HepG2 (cell line): ENCODE results near the gene PGAP3.

Experiments used
- CTCF ChIP-seq: sonication (generic); formaldehyde crosslinking; IDR thresholded peaks from 2 replicates; pipeline ENCODE4 v1.5.0; 2020; ENCODE audit warnings: mild to moderate bottlenecking, missing genetic modification reagents, moderate library complexity
- E2F5 ChIP-seq: sonication (generic); formaldehyde crosslinking; conservative IDR thresholded peaks from 2 replicates; pipeline ENCODE4 v1.4.0; 2020; ENCODE audit warnings: missing genetic modification reagents
- SMAD3 ChIP-seq: sonication (generic); formaldehyde crosslinking; IDR thresholded peaks from 2 replicates; pipeline ENCODE4 v1.4.0; 2020; ENCODE audit warnings: missing genetic modification reagents
- SRSF4 ChIP-seq: fragments of 200-400 bp; formaldehyde crosslinking; IDR thresholded peaks from one replicate; pipeline ENCODE4 v1.6.1; 2018; ENCODE audit warnings: mild to moderate bottlenecking, low read depth, low read length, moderate library complexity; ENCODE audit not compliant: poor library complexity, severe bottlenecking
- SRY ChIP-seq: sonication (generic); formaldehyde crosslinking; IDR thresholded peaks from 2 replicates; pipeline ENCODE4 v1.8.0; 2022; ENCODE audit warnings: mild to moderate bottlenecking, missing genetic modification reagents
- ZBTB49 ChIP-seq: sonication (generic); formaldehyde crosslinking; IDR thresholded peaks from 2 replicates; pipeline ENCODE4 v1.4.0; 2020; ENCODE audit warnings: missing genetic modification reagents, borderline replicate concordance
- ZNF224 ChIP-seq: sonication (generic); formaldehyde crosslinking; IDR thresholded peaks from 2 replicates; pipeline ENCODE4 v1.5.0; 2020; ENCODE audit warnings: mild to moderate bottlenecking, missing genetic modification reagents

- TF ChIP-seq CTCF (CRISPR knock-in tag), result peak; percentile 65
- no peak; the same call in 1 of the 2 replicates for TF ChIP-seq ZNF224 (CRISPR knock-in tag)
- TF ChIP-seq ZBTB49 (CRISPR knock-in tag), result no peak
- 0 out of 2 replicates have a peak, but pooled peaks have one; percentile 65 for TF ChIP-seq SMAD3 (CRISPR knock-in tag)
- no peak for TF ChIP-seq SRY
- no peak for TF ChIP-seq SRSF4
- TF ChIP-seq E2F5 (CRISPR knock-in tag), result no peak
Measured at GRCh38 chr17:39687546-39688474, at the start of gene PGAP3.
